IPS DF 6.9 (cell line): ENCODE results near the gene MAGEB4.
"Not testable (repeated sequence)": the region's sequence is repeated elsewhere in the genome, so short reads cannot be mapped to it uniquely, and the experiment has no call there.

Experiments
- DNase-seq: peaks from one replicate; pipeline ENCODE4 v3.0.0-alpha.2; 2013; ENCODE audit warnings: low read depth, low spot score
- H3K27ac ChIP-seq: one replicate; pipeline ENCODE4 v1.5.1; 2013; ENCODE audit warnings: low read length, control low read depth
- H3K27me3 ChIP-seq: 2 replicates; pipeline ENCODE4 v1.6.1; 2013; ENCODE audit warnings: mild to moderate bottlenecking, low read length; ENCODE audit not compliant: control insufficient read depth, insufficient read depth
- H3K36me3 ChIP-seq: 2 replicates; pipeline ENCODE4 v1.6.1; 2013; ENCODE audit warnings: low read length; ENCODE audit not compliant: control insufficient read depth, insufficient read depth
- H3K4me1 ChIP-seq: 2 replicates; pipeline ENCODE4 v1.6.1; 2013; ENCODE audit warnings: low read length; ENCODE audit not compliant: control insufficient read depth, insufficient read depth
- H3K4me3 ChIP-seq: 2 replicates; pipeline ENCODE4 v1.5.1; 2013; ENCODE audit warnings: mild to moderate bottlenecking, low read length
- H3K9me3 ChIP-seq: 2 replicates; pipeline ENCODE4 v1.6.1; 2013; ENCODE audit warnings: low read length, inconsistent platforms; ENCODE audit not compliant: control insufficient read depth, insufficient read depth
- WGBS: extraction: QIAGEN DNeasy Blood & Tissue Kit; methylation state at CpG from one replicate; pipeline ENCODE4 v1.1.7; 2013; ENCODE audit warnings: mixed read lengths, missing lambda C conversion rate; ENCODE audit not compliant: insufficient read length, insufficient coverage; 5-methylcytosine and 5-hydroxymethylcytosine counted together

The MAGEB4 gene

GRCh38 chrX:30241724-30242415, at the start of gene MAGEB4:
Gene MAGEB4, plus strand, starts transcription at chrX:30242000. Its CDS starts 136 bp downstream, at chrX:30242136.
- Histone ChIP-seq H3K36me3 (no peaks in the 10 kb centered on the region), H3K27ac (no peak within 1 kb of the TSS), H3K4me3 (no peak within 1 kb of the TSS), H3K9me3 (no peaks in the 10 kb centered on the region), H3K4me1 (no peaks in the 10 kb centered on the region), H3K27me3 (no peaks in the 10 kb centered on the region)
- WGBS = no CpG with 5 or more reads among the region's 10 CpGs
- no peak for DNase-seq

- H3K36me3 ChIP-seq, H3K9me3 ChIP-seq, H3K4me3 ChIP-seq, H3K27me3 ChIP-seq, H3K4me1 ChIP-seq, DNase-seq, H3K27ac ChIP-seq: not testable (repeated sequence)
- WGBS = no CpG with 5 or more reads among the region's 6 CpGs
These were observed 47.9 kb upstream of the MAGEB4 start for GRCh38 chrX:30193910-30194309.

GRCh38 chrX:30196322-30196721, 45.5 kb upstream of the MAGEB4 start:
- no peaks in the 10 kb centered on the region for H3K27me3 ChIP-seq
- no CpG with 5 or more reads among the region's 1 CpG for whole genome bisulfite sequencing
- H3K9me3 ChIP-seq = no peaks in the 10 kb centered on the region
- H3K27ac ChIP-seq = no peak overlapping the region
- H3K36me3 ChIP-seq = no peaks in the 10 kb centered on the region
- H3K4me3 ChIP-seq = no peak overlapping the region
- no peaks in the 10 kb centered on the region for H3K4me1 ChIP-seq
- DNase-seq = no peak

- H3K4me1 ChIP-seq = no peaks in the 10 kb centered on the region
- WGBS = no CpG with 5 or more reads among the region's 2 CpGs
- H3K4me3 ChIP-seq = no peak overlapping the region
- H3K27ac ChIP-seq = no peak overlapping the region
- no peaks in the 10 kb centered on the region for H3K9me3 ChIP-seq
- H3K27me3 ChIP-seq = no peaks in the 10 kb centered on the region
- H3K36me3 ChIP-seq = no peaks in the 10 kb centered on the region
- DNase-seq = no peak
These were observed 29.6 kb upstream of the MAGEB4 start for GRCh38 chrX:30212172-30212571.

- no peaks in the 10 kb centered on the region for H3K27me3 ChIP-seq
- peaks cover 2% of the 10 kb centered on the region; the same call in 1 of the 2 replicates for H3K4me1 ChIP-seq
- no peaks in the 10 kb centered on the region for H3K9me3 ChIP-seq
- no peak within 1 kb of the TSS for H3K27ac ChIP-seq
- H3K36me3 ChIP-seq = no peaks in the 10 kb centered on the region
- no CpG with 5 or more reads among the region's 29 CpGs for WGBS
- DNase-seq = no peak
- H3K4me3 ChIP-seq = no peak within 1 kb of the TSS
These were observed 26.4 kb upstream of the MAGEB4 start, which contains the start of gene MAGEB2 for GRCh38 chrX:30215357-30215843. Gene MAGEB2, plus strand, starts transcription at chrX:30215563. Its CDS starts 3,018 bp downstream, at chrX:30218581.

- Histone ChIP-seq H3K27ac (no peak overlapping the region), H3K4me1 (peaks cover 2% of the 10 kb centered on the region; the same call in 1 of the 2 replicates)
- WGBS = no CpG with 5 or more reads among the region's 1 CpG
These were observed 24.3 kb upstream of the MAGEB4 start for GRCh38 chrX:30217465-30217864.

GRCh38 chrX:30219372-30219771, 22.4 kb upstream of the MAGEB4 start:
- Histone ChIP-seq H3K36me3 (no peaks in the 10 kb centered on the region), H3K4me3 (no peak overlapping the region), H3K27ac (no peak overlapping the region), H3K9me3 (no peaks in the 10 kb centered on the region), H3K27me3 (no peaks in the 10 kb centered on the region), H3K4me1 (peaks cover 2% of the 10 kb centered on the region; the same call in 1 of the 2 replicates)
- WGBS = no CpG with 5 or more reads among the region's 4 CpGs
- peak; percentile 27 for DNase-seq

More at GRCh38 chrX:30217465-30217864, 24.3 kb upstream of the MAGEB4 start:
- Histone ChIP-seq H3K27me3 (no peaks in the 10 kb centered on the region), H3K4me3 (no peak overlapping the region), H3K36me3 (no peaks in the 10 kb centered on the region), H3K9me3 (no peaks in the 10 kb centered on the region)
- no peak for DNase-seq

GRCh38 chrX:30220661-30221060, 21.1 kb upstream of the MAGEB4 start:
- no peak for DNase-seq
- no peak overlapping the region for H3K27ac ChIP-seq
- H3K4me1 ChIP-seq = peaks cover 2% of the 10 kb centered on the region; the same call in 1 of the 2 replicates
- H3K9me3 ChIP-seq = no peaks in the 10 kb centered on the region
- no peaks in the 10 kb centered on the region for H3K36me3 ChIP-seq
- no peak overlapping the region for H3K4me3 ChIP-seq
- WGBS = no CpG with 5 or more reads among the region's 5 CpGs
- no peaks in the 10 kb centered on the region for H3K27me3 ChIP-seq

GRCh38 chrX:30224536-30224935, 17.3 kb upstream of the MAGEB4 start:
- no CpG with 5 or more reads among the region's 2 CpGs for WGBS
- Histone ChIP-seq H3K4me3 (no peak overlapping the region), H3K4me1 (no peaks in the 10 kb centered on the region), H3K27me3 (no peaks in the 10 kb centered on the region), H3K36me3 (no peaks in the 10 kb centered on the region), H3K9me3 (no peaks in the 10 kb centered on the region), H3K27ac (no peak overlapping the region)
- DNase-seq = no peak

- Histone ChIP-seq H3K4me3 (no peak overlapping the region), H3K27ac (no peak overlapping the region), H3K27me3 (no peaks in the 10 kb centered on the region), H3K4me1 (no peaks in the 10 kb centered on the region), H3K36me3 (no peaks in the 10 kb centered on the region), H3K9me3 (no peaks in the 10 kb centered on the region)
- DNase-seq = no peak
- no CpG with 5 or more reads among the region's 1 CpG for WGBS
These were observed 13.3 kb upstream of the MAGEB4 start for GRCh38 chrX:30228526-30228925.

GRCh38 chrX:30230395-30230794, 11.4 kb upstream of the MAGEB4 start, which contains the start of gene MAGEB3:
Gene MAGEB3, plus strand, starts transcription at chrX:30230657. Its CDS starts 5,268 bp downstream, at chrX:30235925.
- no peaks in the 10 kb centered on the region for H3K9me3 ChIP-seq
- DNase-seq = no peak
- H3K27me3 ChIP-seq = no peaks in the 10 kb centered on the region
- no peaks in the 10 kb centered on the region for H3K36me3 ChIP-seq
- no peak within 1 kb of the TSS for H3K27ac ChIP-seq
- no CpG with 5 or more reads among the region's 4 CpGs for WGBS
- H3K4me3 ChIP-seq = no peak within 1 kb of the TSS
- H3K4me1 ChIP-seq = no peaks in the 10 kb centered on the region
